HepG2 (cell line): Measurements from ENCODE around the gene NIFK. TPM values are rescaled to one million over a fixed set of nuclear protein-coding genes. Genes with fewer than 3 reads are reported as not detected.

ENCODE experiments used
- ATAC-seq: fragments of 200-7000 bp; cut with Tn5 transposase; 3 replicates; pipeline ENCODE4 v1.9.1; 2020; ENCODE audit warnings: mild to moderate bottlenecking, moderate library complexity
- BruUV-seq: library from RNA; stranded (reverse); fragments of 400-500 nt; replicated peaks from 2 replicates; lab custom pipeline; 2021; lab: Mats Ljungman, UMichigan
- CTCF ChIA-PET: fragments of 300-600 bp; formaldehyde crosslinking; extraction: SDS; loops from one replicate; lab custom pipeline; 2021; ENCODE audit warnings: low total read pairs, inconsistent platforms, low intra/inter-chr PET ratio; lab: Yijun Ruan, JAX
- POLR2A ChIA-PET: fragments of 350-600 bp; sonication (Branson Sonifier 250); formaldehyde crosslinking; loops from one replicate; lab custom pipeline; 2020; ENCODE audit warnings: antibody characterized with exemption, inconsistent platforms; lab: Yijun Ruan, JAX
- DNase-seq: peaks from one replicate; pipeline ENCODE4 v3.0.0-alpha.2; 2015; ENCODE audit warnings: low spot score
- FAIRE-seq: peaks from 3 replicates; lab custom pipeline; 2011; peaks lifted over from hg19 to GRCh38; lab: Jason Lieb, UNC
- H2AFZ ChIP-seq: one replicate; pipeline ENCODE4 v1.6.1; 2011; ENCODE audit warnings: low read length, inconsistent platforms
- H3K27ac ChIP-seq: fragments of 300-600 bp; 3 replicates; pipeline ENCODE4 v1.8.0; 2011; ENCODE audit warnings: mixed run types, mild to moderate bottlenecking, mixed read lengths, low read length, inconsistent platforms; ENCODE audit not compliant: insufficient read depth; ENCODE audit errors: extremely low read length
- H3K27me3 ChIP-seq, 2 experiments: fragments of 200-600 bp in 1 of 2; 2 replicates in 1 of 2; 3 replicates in 1 of 2; pipeline versions ENCODE4 v1.6.0 to v1.8.0; 2011; ENCODE audit warnings: low read length in 2 of 2, mild to moderate bottlenecking in 2 of 2, moderate library complexity in 2 of 2, inconsistent platforms in 1 of 2; ENCODE audit not compliant: insufficient read depth in 2 of 2, control insufficient read depth in 1 of 2
- H3K36me3 ChIP-seq, 2 experiments: fragments of 200-600 bp in 1 of 2; replicated peaks in 1 of 2; 2 replicates in 1 of 2; 3 replicates in 1 of 2; pipeline versions ENCODE4 v1.5.1 to v1.8.0; 2011; ENCODE audit warnings: low read length in 2 of 2, inconsistent platforms in 1 of 2; ENCODE audit not compliant: insufficient read depth in 2 of 2, control insufficient read depth in 1 of 2
- H3K4me1 ChIP-seq: 2 replicates; pipeline ENCODE4 v1.5.1; 2012; ENCODE audit warnings: low read length, inconsistent platforms; ENCODE audit not compliant: insufficient read depth
- H3K4me2 ChIP-seq: 2 replicates; pipeline ENCODE4 v1.6.0; 2011; ENCODE audit warnings: low read depth, low read length, inconsistent platforms
- H3K4me3 ChIP-seq, 3 experiments: fragments of 200-600 bp in 1 of 3; sonication (generic), shearing (Covaris generic) in 1 of 3; replicated peaks in 1 of 3; 2 replicates each; pipeline ENCODE4 v1.5.1; 2011 to 2016; ENCODE audit warnings: low read length in 3 of 3, inconsistent platforms in 2 of 3, low read depth in 2 of 3, mild to moderate bottlenecking in 2 of 3, control low read depth in 1 of 3, mixed read lengths in 1 of 3; ENCODE audit not compliant: insufficient read depth in 1 of 3
- H3K79me2 ChIP-seq: one replicate; pipeline ENCODE4 v1.6.1; 2011; ENCODE audit warnings: low read length, inconsistent platforms; ENCODE audit not compliant: insufficient read depth
- H3K9ac ChIP-seq: 2 replicates; pipeline ENCODE4 v1.6.0; 2011; ENCODE audit warnings: mild to moderate bottlenecking, low read depth, low read length, inconsistent platforms; ENCODE audit not compliant: insufficient read depth
- H3K9me3 ChIP-seq: 2 replicates; pipeline ENCODE4 v1.5.1; 2012; ENCODE audit warnings: mild to moderate bottlenecking, low read length
- H4K20me1 ChIP-seq: 2 replicates; pipeline ENCODE4 v1.6.0; 2011; ENCODE audit warnings: inconsistent platforms, mild to moderate bottlenecking, low read length, moderate library complexity; ENCODE audit not compliant: insufficient read depth
- CBX1 ChIP-seq: IDR thresholded peaks from one replicate; pipeline ENCODE4 v1.6.1; 2016; ENCODE audit warnings: antibody characterized with exemption, low read depth
- MED8 ChIP-seq: sonication (generic); formaldehyde crosslinking; IDR thresholded peaks from 2 replicates; pipeline ENCODE4 v1.8.1; 2023; ENCODE audit warnings: mild to moderate bottlenecking, missing genetic modification reagents; ENCODE audit not compliant: insufficient replicate concordance
- NR2F2 ChIP-seq: IDR thresholded peaks from 2 replicates; pipeline ENCODE4 v1.6.1; 2012; ENCODE audit warnings: low read depth, inconsistent platforms, borderline replicate concordance
- PITX1 ChIP-seq: sonication (generic); formaldehyde crosslinking; IDR thresholded peaks from 2 replicates; pipeline ENCODE4 v1.5.1; 2020; ENCODE audit warnings: mild to moderate bottlenecking, missing genetic modification reagents
- RAD21 ChIP-seq: fragments of 450-650 bp; formaldehyde crosslinking; IDR thresholded peaks from 2 replicates; pipeline ENCODE4 v1.5.0; 2020; ENCODE audit warnings: mild to moderate bottlenecking
- SIX4 ChIP-seq: sonication (generic); formaldehyde crosslinking; IDR thresholded peaks from 2 replicates; pipeline ENCODE4 v1.4.0; 2020; ENCODE audit warnings: missing genetic modification reagents
- STAG1 ChIP-seq: sonication (generic); formaldehyde crosslinking; IDR thresholded peaks from 2 replicates; pipeline ENCODE4 v1.4.0; 2020; ENCODE audit warnings: missing genetic modification reagents
- SYNCRIP ChIP-seq: fragments of 200-400 bp; formaldehyde crosslinking; IDR thresholded peaks from 2 replicates; pipeline ENCODE4 v1.6.1; 2018; ENCODE audit warnings: mild to moderate bottlenecking, low read depth, low read length; ENCODE audit not compliant: insufficient read depth
- ZFYVE20 ChIP-seq: sonication (generic); formaldehyde crosslinking; IDR thresholded peaks from 2 replicates; pipeline ENCODE4 v1.8.0; 2023; ENCODE audit warnings: low read depth, mild to moderate bottlenecking, moderate library complexity, missing genetic modification reagents, borderline replicate concordance
- ZNF30 ChIP-seq: sonication (generic); formaldehyde crosslinking; IDR thresholded peaks from 2 replicates; pipeline ENCODE4 v1.5.0; 2020; ENCODE audit warnings: mild to moderate bottlenecking, missing genetic modification reagents
- ZNF552 ChIP-seq: sonication (generic); formaldehyde crosslinking; IDR thresholded peaks from 2 replicates; pipeline ENCODE4 v1.9.0; 2022; ENCODE audit warnings: missing genetic modification reagents, mild to moderate bottlenecking, borderline replicate concordance
- ZNF557 ChIP-seq: sonication (generic); formaldehyde crosslinking; IDR thresholded peaks from 2 replicates; pipeline ENCODE4 v1.4.0; 2020; ENCODE audit warnings: missing genetic modification reagents
- ZNF577 ChIP-seq: sonication (generic); formaldehyde crosslinking; IDR thresholded peaks from 2 replicates; pipeline ENCODE4 v1.4.0; 2020; ENCODE audit warnings: mild to moderate bottlenecking, low read depth, missing genetic modification reagents, borderline replicate concordance
- ZNF720 ChIP-seq: sonication (generic); formaldehyde crosslinking; IDR thresholded peaks from 2 replicates; pipeline ENCODE4 v1.4.0; 2020; ENCODE audit warnings: missing genetic modification reagents
- ZNF839 ChIP-seq: sonication (generic); formaldehyde crosslinking; IDR thresholded peaks from 2 replicates; pipeline ENCODE4 v1.4.0; 2020; ENCODE audit warnings: missing genetic modification reagents, mild to moderate bottlenecking, borderline replicate concordance
- ZSCAN22 ChIP-seq: sonication (generic); formaldehyde crosslinking; IDR thresholded peaks from 2 replicates; pipeline ENCODE4 v1.4.0; 2020; ENCODE audit warnings: mild to moderate bottlenecking, missing genetic modification reagents
- WGBS: methylation state at CpG from one replicate; pipeline ENCODE4 v1.1.6; 2017; ENCODE audit warnings: low lambda C conversion rate; 5-methylcytosine and 5-hydroxymethylcytosine counted together
- in situ Hi-C: cut with HindIII; loops from 2 replicates; pipeline ENCODE4 v1.10.0; 2017; ENCODE audit warnings: low pct_unique_long_range_greater_than_20kb; ENCODE audit not compliant: extremely low pct_ligation_motif_present
- intact Hi-C: fragments of 100-400 bp; cut with micrococcal nuclease; formaldehyde crosslinking; loops from one replicate; pipeline ENCODE4 v1.10.0; 2022; ENCODE audit not compliant: unreplicated experiment
- polyA plus RNA-seq, 8 experiments: library from polyadenylated mRNA; depleted of rRNA in 3 of 8; stranded (reverse) in 7 of 8; unstranded in 1 of 8; fragments of >200 nt; fragmentation: Illumina TruSeq in 4 of 8; extraction: Trizol in 4 of 8; gene quantifications; 2 replicates each; pipeline versions ENCODE4 v1.2.1 to v1.2.3, GENCODE V29; 2011 to 2016; ENCODE audit warnings: low read depth in 4 of 8, missing spikeins in 1 of 8, mixed read lengths in 1 of 8; ENCODE audit not compliant: insufficient read depth in 1 of 8
- total RNA-seq, 5 experiments: library from RNA; depleted of rRNA; stranded (reverse); fragments of >200 nt; fragmentation: Illumina TruSeq; extraction: Trizol; gene quantifications; 2 replicates each; pipeline ENCODE4 v1.2.3, GENCODE V29; 2016; ENCODE audit warnings: low read depth in 1 of 5
- TF ChIP-seq, protein P1 (sequence below): sonication (generic); formaldehyde crosslinking; IDR thresholded peaks from 2 replicates; pipeline ENCODE4 v1.5.0; 2020; ENCODE audit warnings: missing genetic modification reagents
- TF ChIP-seq, protein P2 (sequence below): IDR thresholded peaks from 2 replicates; pipeline ENCODE4 v1.6.1; 2016; ENCODE audit warnings: mild to moderate bottlenecking, missing biosample characterization, missing genetic modification reagents
- TF ChIP-seq, protein P3 (sequence below): IDR thresholded peaks from 2 replicates; pipeline ENCODE4 v1.4.0; 2020; ENCODE audit warnings: mild to moderate bottlenecking, missing genetic modification reagents
- TF ChIP-seq, protein P4 (sequence below): sonication (generic); formaldehyde crosslinking; IDR thresholded peaks from 2 replicates; pipeline ENCODE4 v1.8.0; 2022; ENCODE audit warnings: mild to moderate bottlenecking, missing genetic modification reagents

Gene NIFK
- total and polyA plus RNA-seq, 2 of the 13 experiments (the other 11 are each of a cell fraction or from before 2014, with no cell fraction given), result 19.6 to 105 TPM

DNA sequence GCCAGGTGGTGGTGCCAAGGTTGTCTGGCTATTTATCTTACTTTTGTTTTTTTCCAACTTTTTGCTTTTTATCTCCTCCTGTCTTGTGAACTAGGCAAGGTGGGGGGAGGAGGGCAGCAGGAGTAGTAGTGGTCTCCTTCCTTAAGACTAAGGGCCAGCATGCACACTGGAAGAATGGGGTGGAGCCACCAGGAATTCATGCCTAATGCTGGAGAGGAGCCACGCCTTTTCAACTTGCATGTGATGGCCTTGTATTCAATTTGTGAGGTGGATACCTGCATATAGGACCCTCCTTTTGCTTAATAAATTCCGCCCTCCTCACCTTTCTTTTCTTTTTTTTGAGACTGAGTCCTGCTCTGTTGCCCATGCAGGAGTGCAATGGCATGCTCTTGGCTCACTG lies 49.8 kb downstream of the NIFK start:
- WGBS, result 50% methylated on average over 2 of the region's 2 CpGs
- CTCF ChIA-PET, result no interaction called here
- no peaks in the 10 kb centered on the region for H3K36me3 ChIP-seq
- no peaks in the 10 kb centered on the region for H3K27me3 ChIP-seq
- peaks cover 34% of the 10 kb centered on the region for H3K4me1 ChIP-seq
- no peaks in the 10 kb centered on the region for H4K20me1 ChIP-seq
- in situ Hi-C loops (no loop called here), intact Hi-C loops (loop anchor here (5.0 kb wide), 1 partner anchor 40 kb away; the partner anchor contains the start of gene CLASP1)
- no peaks in the 10 kb centered on the region for H3K79me2 ChIP-seq
- H2AFZ ChIP-seq, result no peak overlapping the region
- no peak overlapping the region for H3K9ac ChIP-seq
- TF ChIP-seq, protein P1, sequence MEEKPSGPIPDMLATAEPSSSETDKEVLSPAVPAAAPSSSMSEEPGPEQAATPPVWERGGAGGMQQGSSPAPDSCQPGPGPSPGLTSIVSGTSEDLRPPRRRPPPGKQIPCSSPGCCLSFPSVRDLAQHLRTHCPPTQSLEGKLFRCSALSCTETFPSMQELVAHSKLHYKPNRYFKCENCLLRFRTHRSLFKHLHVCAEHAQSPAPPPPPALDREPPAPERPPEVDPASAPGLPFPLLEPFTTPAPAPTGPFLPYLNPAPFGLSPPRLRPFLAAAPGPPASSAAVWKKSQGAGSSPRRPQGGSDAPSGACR (CRISPR knock-in tag), result no peak
- no peak for TF ChIP-seq ZNF30 (CRISPR knock-in tag)
- no peak for TF ChIP-seq RAD21 (CRISPR knock-in tag)
- no peak for TF ChIP-seq CBX1
- TF ChIP-seq PITX1 (CRISPR knock-in tag), result no peak
- TF ChIP-seq STAG1 (CRISPR knock-in tag), result no peak
- no peak for TF ChIP-seq ZNF577 (CRISPR knock-in tag)
- TF ChIP-seq SIX4 (CRISPR knock-in tag), result no peak
- TF ChIP-seq ZNF839 (CRISPR knock-in tag), result no peak
- no peak for TF ChIP-seq ZFYVE20 (CRISPR knock-in tag)
- TF ChIP-seq, protein P2, sequence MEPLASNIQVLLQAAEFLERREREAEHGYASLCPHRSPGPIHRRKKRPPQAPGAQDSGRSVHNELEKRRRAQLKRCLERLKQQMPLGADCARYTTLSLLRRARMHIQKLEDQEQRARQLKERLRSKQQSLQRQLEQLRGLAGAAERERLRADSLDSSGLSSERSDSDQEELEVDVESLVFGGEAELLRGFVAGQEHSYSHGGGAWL, result no peak
- no peak for TF ChIP-seq ZNF552
- TF ChIP-seq, protein P3, sequence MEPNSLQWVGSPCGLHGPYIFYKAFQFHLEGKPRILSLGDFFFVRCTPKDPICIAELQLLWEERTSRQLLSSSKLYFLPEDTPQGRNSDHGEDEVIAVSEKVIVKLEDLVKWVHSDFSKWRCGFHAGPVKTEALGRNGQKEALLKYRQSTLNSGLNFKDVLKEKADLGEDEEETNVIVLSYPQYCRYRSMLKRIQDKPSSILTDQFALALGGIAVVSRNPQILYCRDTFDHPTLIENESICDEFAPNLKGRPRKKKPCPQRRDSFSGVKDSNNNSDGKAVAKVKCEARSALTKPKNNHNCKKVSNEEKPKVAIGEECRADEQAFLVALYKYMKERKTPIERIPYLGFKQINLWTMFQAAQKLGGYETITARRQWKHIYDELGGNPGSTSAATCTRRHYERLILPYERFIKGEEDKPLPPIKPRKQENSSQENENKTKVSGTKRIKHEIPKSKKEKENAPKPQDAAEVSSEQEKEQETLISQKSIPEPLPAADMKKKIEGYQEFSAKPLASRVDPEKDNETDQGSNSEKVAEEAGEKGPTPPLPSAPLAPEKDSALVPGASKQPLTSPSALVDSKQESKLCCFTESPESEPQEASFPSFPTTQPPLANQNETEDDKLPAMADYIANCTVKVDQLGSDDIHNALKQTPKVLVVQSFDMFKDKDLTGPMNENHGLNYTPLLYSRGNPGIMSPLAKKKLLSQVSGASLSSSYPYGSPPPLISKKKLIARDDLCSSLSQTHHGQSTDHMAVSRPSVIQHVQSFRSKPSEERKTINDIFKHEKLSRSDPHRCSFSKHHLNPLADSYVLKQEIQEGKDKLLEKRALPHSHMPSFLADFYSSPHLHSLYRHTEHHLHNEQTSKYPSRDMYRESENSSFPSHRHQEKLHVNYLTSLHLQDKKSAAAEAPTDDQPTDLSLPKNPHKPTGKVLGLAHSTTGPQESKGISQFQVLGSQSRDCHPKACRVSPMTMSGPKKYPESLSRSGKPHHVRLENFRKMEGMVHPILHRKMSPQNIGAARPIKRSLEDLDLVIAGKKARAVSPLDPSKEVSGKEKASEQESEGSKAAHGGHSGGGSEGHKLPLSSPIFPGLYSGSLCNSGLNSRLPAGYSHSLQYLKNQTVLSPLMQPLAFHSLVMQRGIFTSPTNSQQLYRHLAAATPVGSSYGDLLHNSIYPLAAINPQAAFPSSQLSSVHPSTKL (CRISPR knock-in tag), result no peak
- TF ChIP-seq, protein P4, sequence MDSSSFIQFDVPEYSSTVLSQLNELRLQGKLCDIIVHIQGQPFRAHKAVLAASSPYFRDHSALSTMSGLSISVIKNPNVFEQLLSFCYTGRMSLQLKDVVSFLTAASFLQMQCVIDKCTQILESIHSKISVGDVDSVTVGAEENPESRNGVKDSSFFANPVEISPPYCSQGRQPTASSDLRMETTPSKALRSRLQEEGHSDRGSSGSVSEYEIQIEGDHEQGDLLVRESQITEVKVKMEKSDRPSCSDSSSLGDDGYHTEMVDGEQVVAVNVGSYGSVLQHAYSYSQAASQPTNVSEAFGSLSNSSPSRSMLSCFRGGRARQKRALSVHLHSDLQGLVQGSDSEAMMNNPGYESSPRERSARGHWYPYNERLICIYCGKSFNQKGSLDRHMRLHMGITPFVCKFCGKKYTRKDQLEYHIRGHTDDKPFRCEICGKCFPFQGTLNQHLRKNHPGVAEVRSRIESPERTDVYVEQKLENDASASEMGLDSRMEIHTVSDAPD (CRISPR knock-in tag), result no peak
- no peak for TF ChIP-seq MED8 (CRISPR knock-in tag)
- TF ChIP-seq ZNF557 (CRISPR knock-in tag), result no peak
- TF ChIP-seq ZSCAN22, result no peak
- no peak for TF ChIP-seq SYNCRIP
- no peak for TF ChIP-seq NR2F2
- no peak for TF ChIP-seq ZNF720 (CRISPR knock-in tag)
- ATAC-seq (no peak), DNase-seq (no peak), FAIRE-seq (no peak)
- H3K27ac ChIP-seq, result no peak overlapping the region
- no TSS peak for BruUV-seq
- no peak overlapping the region for H3K4me2 ChIP-seq
- H3K4me3 ChIP-seq, result no peak overlapping the region
- H3K9me3 ChIP-seq, result peaks cover 21% of the 10 kb centered on the region
- POLR2A ChIA-PET, result interaction anchor here (1.6 kb wide), 1 partner anchor 10 kb away, joined by 4 read pairs; no protein-coding TSS in a partner anchor
